Esophagus squamous epithelium (tissue), 4 donors: ENCODE results near the gene SNN.

Source experiments
- CTCF ChIP-seq, 6 experiments: fragments of 450-650 bp in 4 of 6; fragments of 200-600 bp in 2 of 6; sonication (generic) in 2 of 6; IDR thresholded peaks; one replicate each; pipeline ENCODE4 v1.5.1; 2016 to 2019; ENCODE audit warnings: antibody characterized with exemption in 6 of 6, mild to moderate bottlenecking in 4 of 6, moderate library complexity in 4 of 6
- POLR2A ChIP-seq, 4 donors: fragments of 450-650 bp; IDR thresholded peaks; one replicate each; pipeline ENCODE4 v1.6.1; 2017; ENCODE audit warnings: antibody characterized with exemption in 4 of 4, mild to moderate bottlenecking in 4 of 4, moderate library complexity in 3 of 4

GRCh38 chr16:11705311-11706025 lies 37.2 kb downstream of the SNN start:
- no peak for TF ChIP-seq CTCF (IDR thresholded peaks at IDR 0.05)
- TF ChIP-seq POLR2A (IDR thresholded peaks at IDR 0.05): no peak
